A549 treated with CpdA at 1 μM for 4 hours (cell line): ENCODE measurements around the gene PRXL2A. TPM values are rescaled to one million over a fixed set of nuclear protein-coding genes. Genes with fewer than 3 reads are reported as not detected.

Experiments used
- total RNA-seq: library from RNA; stranded (reverse); fragments of 200-300 nt; extraction: Qiagen RNA extraction; gene quantifications from 5 replicates; pipeline ENCODE4 v1.2.3, GENCODE V29; 2022; ENCODE audit warnings: low read depth

The PRXL2A gene, protein sequence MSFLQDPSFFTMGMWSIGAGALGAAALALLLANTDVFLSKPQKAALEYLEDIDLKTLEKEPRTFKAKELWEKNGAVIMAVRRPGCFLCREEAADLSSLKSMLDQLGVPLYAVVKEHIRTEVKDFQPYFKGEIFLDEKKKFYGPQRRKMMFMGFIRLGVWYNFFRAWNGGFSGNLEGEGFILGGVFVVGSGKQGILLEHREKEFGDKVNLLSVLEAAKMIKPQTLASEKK
- 40.7 to 48.7 TPM (median 43.7 TPM) in 5 replicates for total RNA-seq

GRCh38 chr10:80408242-80409101, at the start of gene PRXL2A:
TSS of gene PRXL2A (plus strand) at chr10:80408551. CDS start at chr10:80420468, 11,917 bp downstream.

GRCh38 chr10:80453842-80454512, 45.6 kb downstream of the PRXL2A start, which contains the start of gene TSPAN14:
TSS of gene TSPAN14 (plus strand) at chr10:80454310. CDS start at chr10:80489234, 34,924 bp downstream.

Other genes starting within 250 kb of the PRXL2A start
- 143 to 205 TPM (median 201 TPM) in 5 replicates for gene ANXA11, start 203.0 kb upstream of the PRXL2A start, total RNA-seq
- gene MAT1A, start 118.9 kb upstream of the PRXL2A start, total RNA-seq = 0.04 TPM in 1 of 5 replicates, not detected in the others
- gene DYDC1, start 51.8 kb upstream of the PRXL2A start, total RNA-seq = not detected in 5 replicates
- 0.06 to 0.14 TPM (median 0.08 TPM) in 3 of 5 replicates, not detected in the others for gene DYDC2, start 51.8 kb upstream of the PRXL2A start, total RNA-seq
- gene TSPAN14, start 45.8 kb downstream of the PRXL2A start, total RNA-seq = 100 to 132 TPM (median 128 TPM) in 5 replicates
- 0.02 to 0.06 TPM in 2 of 5 replicates, not detected in the others for gene SH2D4B, start 129.4 kb downstream of the PRXL2A start, total RNA-seq